AG09319 (cell line): ENCODE measurements around the gene PRDM7.
"Not testable (repeated sequence)": the region's sequence is repeated elsewhere in the genome, so short reads cannot be mapped to it uniquely, and the experiment has no call there.

Experiments
- DNase-seq: peaks from one replicate; pipeline ENCODE4 v3.0.0-alpha.2; 2010; ENCODE audit warnings: low read depth; ENCODE audit errors: extremely low read depth
- CTCF ChIP-seq: IDR thresholded peaks from 2 replicates; pipeline ENCODE4 v1.5.1; 2011; ENCODE audit warnings: low read depth, mild to moderate bottlenecking, inconsistent platforms, low read length, moderate library complexity

PRDM7 gene

DNA sequence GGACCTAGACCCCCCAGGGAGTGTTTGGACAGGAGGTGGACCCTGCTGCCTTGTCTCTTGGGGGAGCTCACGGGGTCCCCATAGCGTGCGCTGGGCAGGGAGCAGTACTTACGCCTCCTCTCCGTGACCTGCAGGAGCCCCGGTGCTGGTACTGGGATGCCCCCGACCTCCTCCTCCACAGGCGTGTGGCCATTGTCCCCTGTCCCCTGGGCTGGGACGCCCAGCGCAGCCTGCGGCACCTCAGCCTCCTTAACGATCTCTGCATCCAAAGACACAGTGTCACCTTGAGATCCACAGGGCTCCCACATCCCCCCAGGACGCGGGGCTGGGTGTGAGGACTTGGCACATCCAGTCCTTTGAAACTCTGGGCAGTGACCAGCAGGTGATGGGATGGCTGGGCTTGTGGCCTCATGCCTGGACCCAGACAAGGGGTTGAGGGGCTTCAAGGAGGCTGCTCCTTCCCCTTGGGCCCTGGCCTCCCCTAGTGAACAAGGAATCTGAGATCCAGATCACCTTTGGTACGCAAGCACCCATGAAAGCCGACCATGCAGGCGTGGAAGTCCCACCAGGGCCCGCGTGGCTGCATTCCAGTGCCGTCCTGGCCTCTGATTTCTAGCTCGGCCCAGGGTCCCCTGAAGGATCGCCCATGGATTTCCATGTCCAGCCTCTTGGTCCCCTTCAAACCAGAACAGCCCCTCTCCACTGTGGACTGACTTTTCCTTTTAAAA lies 67.8 kb downstream of the PRDM7 start:
- no peak for TF ChIP-seq CTCF
- no peak for DNase-seq

DNA sequence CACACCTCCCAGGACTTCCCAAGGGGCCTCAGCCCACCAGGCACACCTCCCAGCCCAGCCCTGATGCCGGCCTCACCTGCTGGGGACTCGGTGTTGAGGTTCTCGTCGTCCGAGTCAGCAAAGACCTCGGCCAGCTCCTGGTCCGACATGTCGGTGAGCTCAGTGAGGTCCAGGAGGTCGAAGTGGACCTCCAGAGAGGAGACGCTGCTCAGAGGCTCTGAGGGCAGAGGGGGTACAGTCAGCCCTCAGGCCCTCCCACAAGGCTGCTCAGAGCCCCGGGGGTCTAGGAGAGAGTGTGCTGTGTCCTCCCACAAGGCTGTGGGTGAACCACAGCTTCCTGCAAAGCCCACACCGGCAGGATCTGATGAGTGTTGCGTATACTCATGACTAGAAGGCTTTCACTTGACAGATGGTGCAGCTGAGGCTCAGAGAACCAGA lies 68.4 kb downstream of the PRDM7 start:
- no peak for DNase-seq
- no peak for TF ChIP-seq CTCF

DNA sequence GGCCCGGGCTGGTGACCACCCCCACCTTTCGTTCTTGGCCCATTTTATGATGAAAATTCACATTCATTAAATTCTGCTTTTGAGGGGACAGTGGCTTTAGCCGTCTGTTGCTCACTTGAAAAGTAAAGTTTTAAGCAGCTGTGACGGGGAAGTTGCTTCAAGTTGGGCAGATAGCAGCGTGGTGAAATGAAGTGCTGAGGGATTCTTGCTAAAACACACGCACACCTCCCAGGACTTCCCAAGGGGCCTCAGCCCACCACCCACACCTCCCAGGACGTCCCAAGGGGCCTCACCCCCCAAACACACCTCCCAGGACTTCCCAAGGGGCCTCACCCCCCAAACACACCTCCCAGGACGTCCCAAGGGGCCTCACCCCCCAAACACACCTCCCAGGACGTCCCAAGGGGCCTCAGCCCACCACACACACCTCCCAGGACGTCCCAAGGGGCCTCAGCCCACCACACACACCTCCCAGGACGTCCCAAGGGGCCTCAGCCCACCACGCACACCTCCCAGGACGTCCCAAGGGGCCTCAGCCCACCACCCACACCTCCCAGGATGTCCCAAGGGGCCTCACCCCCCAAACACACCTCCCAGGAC lies 69.4 kb downstream of the PRDM7 start:
- DNase-seq = not testable (repeated sequence)

GRCh38 chr16:90007015-90007414 lies 70.1 kb downstream of the PRDM7 start:
- no peak for DNase-seq
- TF ChIP-seq CTCF = no peak
